ENCODE data around the gene ACSL6.

GRCh38 chr5:131994090-131994489 is 17.4 kb downstream of the ACSL6 start:
- TF ChIP-seq POLR2A (IDR thresholded peaks at IDR 0.05) (no peak), CTCF (IDR thresholded peaks at IDR 0.05) (no peak)

Measured in uterus (tissue), 2 donors.